Stimulated activated CD8-positive, alpha-beta memory T cell treated with anti-CD3 and anti-CD28 coated beads, Interleukin-7, amount 100 ng/mL, for 48 hours (primary cell): ENCODE data around the gene GNA15.

Experiments
- DNase-seq, 2 donors: peaks; one replicate each; pipeline ENCODE4 v3.0.0-alpha.2; 2020; ENCODE audit warnings: low read depth in 1 of 2; ENCODE audit errors: extremely low read depth in 1 of 2

The GNA15 gene

DNA sequence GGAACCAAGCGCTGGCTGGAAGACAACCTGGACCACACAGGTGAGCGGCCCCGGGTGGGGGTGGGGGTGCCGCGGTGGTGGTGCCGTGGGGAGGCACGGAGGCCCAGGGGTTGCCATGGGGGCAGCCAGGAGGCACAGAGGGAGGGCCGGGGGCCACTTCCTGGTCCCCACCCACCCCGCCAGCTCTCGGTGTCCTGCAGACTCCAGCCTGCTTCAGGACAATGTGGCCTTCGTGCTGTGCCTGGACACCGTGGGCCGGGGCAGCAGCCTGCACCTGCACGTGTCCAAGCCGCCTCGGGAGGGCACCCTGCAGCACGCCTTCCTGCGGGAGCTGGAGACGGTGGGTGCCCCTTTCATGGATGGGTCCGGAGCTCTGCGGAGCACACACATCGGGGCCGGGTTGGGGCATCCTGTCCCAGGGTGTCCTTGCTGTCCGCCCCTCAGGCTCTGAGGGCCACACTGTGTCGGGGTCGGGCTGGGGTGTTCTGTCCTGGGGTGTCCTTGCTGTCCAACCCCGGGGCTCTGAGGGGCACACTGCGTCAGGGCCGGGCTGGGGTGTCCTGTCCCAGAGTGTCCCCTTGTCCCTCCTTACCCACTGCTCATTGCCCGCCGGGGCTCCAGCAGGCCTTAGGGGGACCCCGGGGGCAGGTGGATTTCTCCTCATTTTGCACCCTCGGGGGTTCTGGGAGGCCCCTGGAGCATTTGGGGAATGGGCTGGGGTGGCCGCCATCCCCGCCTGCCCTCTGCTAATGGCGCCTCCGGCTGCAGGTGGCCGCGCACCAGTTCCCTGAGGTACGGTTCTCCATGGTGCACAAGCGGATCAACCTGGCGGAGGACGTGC is 68.2 kb downstream of the GNA15 start:
- DNase-seq = no peak

DNA sequence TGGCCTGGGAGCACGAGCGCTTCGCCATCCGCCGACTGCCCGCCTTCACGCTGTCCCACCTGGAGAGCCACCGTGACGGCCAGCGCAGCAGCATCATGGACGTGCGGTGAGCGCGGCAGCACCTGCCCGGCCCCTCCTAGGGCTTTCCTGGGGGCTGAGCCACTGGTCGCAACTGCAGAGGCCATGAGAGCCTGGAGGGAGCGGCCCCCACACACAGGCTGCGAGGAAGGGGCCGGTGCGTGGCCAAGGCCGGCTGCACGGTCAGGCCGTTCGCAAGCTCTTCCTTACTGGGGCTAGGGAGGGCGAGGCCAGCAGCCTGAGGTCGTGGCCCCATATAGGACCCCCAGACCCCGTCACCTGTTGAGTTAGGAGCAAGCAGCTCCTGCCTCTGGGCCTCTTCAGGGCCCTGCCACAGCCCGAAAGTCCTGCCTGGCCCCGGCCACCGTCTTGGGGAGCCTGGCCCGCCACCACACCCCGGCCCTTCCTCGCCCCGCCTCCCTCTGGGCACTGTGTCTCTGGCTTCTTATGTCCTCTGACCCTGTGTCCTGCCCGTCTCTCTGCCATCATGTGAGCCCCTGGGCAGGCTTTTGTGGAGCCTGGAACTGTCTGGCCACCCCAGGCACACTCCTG is 68.9 kb downstream of the GNA15 start:
- no peak for DNase-seq

DNA sequence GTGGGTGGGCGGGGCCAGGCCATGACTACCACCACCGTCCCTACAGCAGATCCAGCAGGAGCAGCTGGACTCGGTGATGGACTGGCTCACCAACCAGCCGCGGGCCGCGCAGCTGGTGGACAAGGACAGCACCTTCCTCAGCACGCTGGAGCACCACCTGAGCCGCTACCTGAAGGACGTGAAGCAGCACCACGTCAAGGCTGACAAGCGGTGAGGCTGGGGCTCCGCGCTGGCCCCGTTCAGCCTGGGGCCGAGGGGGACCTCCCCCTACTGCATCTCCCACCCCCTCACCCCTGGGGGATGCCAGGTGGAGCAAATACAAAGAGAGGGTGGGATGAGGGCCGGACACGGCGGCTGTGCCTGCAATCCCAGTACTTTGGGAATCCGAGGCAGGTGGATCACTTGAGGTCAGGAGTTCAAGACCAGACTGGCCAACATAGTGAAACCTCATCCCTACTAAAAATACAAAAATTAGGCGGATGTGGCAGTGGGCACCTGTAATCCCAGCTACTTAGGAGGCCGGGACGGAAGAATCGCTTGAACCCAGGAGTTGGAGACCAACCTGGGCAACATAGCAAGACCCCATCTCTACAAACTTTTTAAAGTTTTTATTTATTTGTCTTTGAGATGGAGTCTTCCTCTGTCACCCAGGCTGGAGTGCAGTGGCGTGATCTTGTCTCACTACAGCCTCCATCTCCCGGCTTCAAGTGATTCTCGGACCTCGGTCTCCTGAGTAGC is 70.6 kb downstream of the GNA15 start:
- DNase-seq = no peak

- DNase-seq = no peak
Observed at GRCh38 chr19:3207461-3208242, 71.8 kb downstream of the GNA15 start.

DNA sequence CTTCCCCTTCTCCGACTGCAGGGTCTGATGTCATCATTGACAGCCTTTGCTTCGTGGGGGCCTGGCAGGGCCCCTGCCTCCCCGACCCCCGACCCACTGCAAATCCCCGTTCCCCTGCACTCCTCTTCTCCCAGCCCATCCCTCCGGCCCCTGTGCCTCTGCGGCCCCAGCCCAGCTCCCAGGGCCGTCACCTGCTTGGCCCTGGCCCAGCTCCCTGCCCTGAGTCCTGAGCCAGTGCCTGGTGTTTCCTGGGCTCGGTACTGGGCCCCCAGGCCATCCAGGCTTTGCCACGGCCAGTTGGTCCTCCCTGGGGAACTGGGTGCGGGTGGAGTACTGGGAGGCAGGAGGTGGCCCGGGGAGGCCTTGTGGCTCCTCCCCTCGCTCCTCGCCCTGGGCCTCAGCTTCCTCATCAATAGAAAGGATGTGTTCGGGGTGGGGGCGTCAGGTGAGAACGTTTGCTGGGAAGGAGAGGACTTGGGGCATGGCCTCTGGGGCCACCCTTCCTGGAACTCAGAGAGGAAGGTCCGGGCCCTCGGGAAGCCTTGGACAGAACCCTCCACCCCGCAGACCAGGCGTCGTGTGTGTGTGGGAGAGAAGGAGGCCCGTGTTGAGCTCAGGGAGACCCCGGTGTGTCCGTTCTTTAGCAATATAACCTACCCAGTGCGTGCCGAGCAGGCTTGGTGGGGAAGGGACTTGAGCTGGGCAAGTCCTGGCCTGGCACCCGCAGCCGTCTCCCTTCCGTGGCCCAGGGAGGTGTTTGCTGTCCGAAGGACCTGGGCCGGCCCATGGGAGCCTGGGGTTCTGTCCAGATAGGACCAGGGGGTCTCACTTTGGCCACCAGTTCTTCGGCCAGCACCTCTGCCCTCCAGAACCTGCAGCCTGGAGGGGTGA is 72.7 kb downstream of the GNA15 start:
- DNase-seq = no peak

- peak; percentile 24 to 58 for DNase-seq
Observed at GRCh38 chr19:3210347-3211017, 74.6 kb downstream of the GNA15 start.

GRCh38 chr19:3211191-3211590 is 75.4 kb downstream of the GNA15 start:
- no peak for DNase-seq

DNA sequence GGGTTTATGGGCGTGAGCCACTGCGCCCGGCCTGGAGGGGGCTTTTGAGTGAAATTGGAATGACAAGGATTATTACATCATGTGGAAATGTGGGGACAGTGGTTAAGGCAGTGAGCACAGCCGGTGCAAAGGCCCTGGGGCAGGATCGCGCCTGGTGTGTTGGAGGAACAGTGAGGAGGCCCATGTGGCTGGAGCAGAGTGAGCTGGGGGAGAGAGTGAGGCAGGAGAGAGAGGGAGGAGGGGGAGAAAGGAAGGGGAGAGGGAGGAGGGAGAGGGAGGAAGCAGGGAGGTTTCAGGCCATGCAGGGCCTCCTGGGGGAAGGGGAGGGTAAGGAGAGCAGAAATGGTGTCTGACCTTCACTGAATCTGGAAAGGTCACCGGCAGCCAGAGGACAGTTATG is 77.3 kb downstream of the GNA15 start:
- no peak for DNase-seq
